DOHH2 (cell line): ENCODE measurements around the gene RNF19B.
A peak's percentile ranks its signal among the peaks of the same experiment; 100 is the strongest.

Source experiments
- H3F3A ChIP-seq: fragments of 200-600 bp; sonication (generic), shearing (Covaris generic); 2 replicates; pipeline ENCODE4 v1.6.0; 2016; ENCODE audit warnings: antibody characterized with exemption, mild to moderate bottlenecking; ENCODE audit not compliant: control insufficient read depth, insufficient read depth
- H3K27ac ChIP-seq: fragments of 200-600 bp; sonication (generic); 2 replicates; pipeline ENCODE4 v1.5.1; 2014; ENCODE audit warnings: low read depth, mild to moderate bottlenecking, low read length, moderate library complexity
- H3K27me3 ChIP-seq: fragments of 200-600 bp; sonication (generic); 2 replicates; pipeline ENCODE4 v1.6.1; 2014; ENCODE audit warnings: mild to moderate bottlenecking, low read length, mixed read lengths; ENCODE audit not compliant: control insufficient read depth
- H3K36me3 ChIP-seq: fragments of 200-600 bp; sonication (generic); 2 replicates; pipeline ENCODE4 v1.6.1; 2014; ENCODE audit warnings: mild to moderate bottlenecking, low read length, moderate library complexity, mixed read lengths; ENCODE audit not compliant: control insufficient read depth
- H3K4me1 ChIP-seq: fragments of 200-600 bp; sonication (generic); 2 replicates; pipeline ENCODE4 v1.6.1; 2014; ENCODE audit warnings: mild to moderate bottlenecking, low read length, mixed read lengths; ENCODE audit not compliant: control insufficient read depth
- H3K4me2 ChIP-seq: fragments of 200-600 bp; sonication (generic); 2 replicates; pipeline ENCODE4 v1.6.0; 2014; ENCODE audit warnings: mild to moderate bottlenecking, low read length, moderate library complexity
- H3K4me3 ChIP-seq: fragments of 200-600 bp; sonication (generic); 2 replicates; pipeline ENCODE4 v1.5.1; 2014; ENCODE audit warnings: mild to moderate bottlenecking, low read length, mixed read lengths
- H3K79me2 ChIP-seq: fragments of 200-600 bp; sonication (generic); 2 replicates; pipeline ENCODE4 v1.6.1; 2014; ENCODE audit warnings: mild to moderate bottlenecking, low read length, mixed read lengths; ENCODE audit not compliant: control insufficient read depth
- H3K9me2 ChIP-seq: fragments of 200-600 bp; sonication (generic); replicated peaks from 2 replicates; pipeline ENCODE4 v1.6.1; 2014; ENCODE audit warnings: mild to moderate bottlenecking, low read length, mixed read lengths; ENCODE audit not compliant: control insufficient read depth
- H3K9me3 ChIP-seq: fragments of 200-600 bp; sonication (generic); 2 replicates; pipeline ENCODE4 v1.6.1; 2014; ENCODE audit warnings: antibody characterized with exemption, low read length, mixed read lengths; ENCODE audit not compliant: control insufficient read depth, insufficient read depth
- H4K20me1 ChIP-seq: fragments of 200-600 bp; sonication (generic); 2 replicates; pipeline ENCODE4 v1.6.0; 2014; ENCODE audit warnings: low read depth, mild to moderate bottlenecking, antibody characterized with exemption, low read length, moderate library complexity; ENCODE audit not compliant: control insufficient read depth, insufficient read depth
- CTCF ChIP-seq: fragments of 200-600 bp; sonication (generic); IDR thresholded peaks from one replicate; pipeline ENCODE4 v1.5.1; 2014; ENCODE audit warnings: antibody characterized with exemption, mild to moderate bottlenecking, low read depth, low read length; ENCODE audit not compliant: poor library complexity, severe bottlenecking
- EZH2phosphoT487 ChIP-seq: fragments of 200-600 bp; sonication (generic); IDR thresholded peaks from 2 replicates; pipeline ENCODE4 v1.6.1; 2017; ENCODE audit warnings: borderline replicate concordance, mild to moderate bottlenecking, antibody characterized with exemption, low read length, moderate library complexity, mixed read lengths

The RNF19B gene

GRCh38 chr1:32904797-32905196 is 59.8 kb downstream of the RNF19B start:
- no peak overlapping the region for H3K4me2 ChIP-seq
- H4K20me1 ChIP-seq, result no peaks in the 10 kb centered on the region
- H3K79me2 ChIP-seq, result no peaks in the 10 kb centered on the region
- H3F3A ChIP-seq, result no peaks in the 10 kb centered on the region
- H3K36me3 ChIP-seq, result no peaks in the 10 kb centered on the region
- H3K27me3 ChIP-seq, result peaks cover 39% of the 10 kb centered on the region
- no peak overlapping the region for H3K4me3 ChIP-seq
- no peaks in the 10 kb centered on the region for H3K9me3 ChIP-seq
- TF ChIP-seq EZH2phosphoT487 (no peak), CTCF (no peak)
- peaks cover 8% of the 10 kb centered on the region for H3K4me1 ChIP-seq
- H3K27ac ChIP-seq, result no peak overlapping the region
- H3K9me2 ChIP-seq, result no peaks in the 10 kb centered on the region

GRCh38 chr1:32903991-32904785 is 60.4 kb downstream of the RNF19B start:
- no peak overlapping the region for H3K4me2 ChIP-seq
- H3K9me3 ChIP-seq, result no peaks in the 10 kb centered on the region
- H3K36me3 ChIP-seq, result no peaks in the 10 kb centered on the region
- peaks cover 8% of the 10 kb centered on the region for H3K4me1 ChIP-seq
- no peak overlapping the region for H3K4me3 ChIP-seq
- peaks cover 44% of the 10 kb centered on the region for H3K27me3 ChIP-seq
- H3K79me2 ChIP-seq, result no peaks in the 10 kb centered on the region
- no peak for TF ChIP-seq EZH2phosphoT487
- no peaks in the 10 kb centered on the region for H3F3A ChIP-seq
- no peaks in the 10 kb centered on the region for H4K20me1 ChIP-seq
- H3K27ac ChIP-seq, result no peak overlapping the region
- H3K9me2 ChIP-seq, result no peaks in the 10 kb centered on the region

- peaks cover 55% of the 10 kb centered on the region for H3K27me3 ChIP-seq
- no peak overlapping the region for H3K4me2 ChIP-seq
- no peaks in the 10 kb centered on the region for H3K79me2 ChIP-seq
- no peaks in the 10 kb centered on the region for H3K9me3 ChIP-seq
- H3K9me2 ChIP-seq, result no peaks in the 10 kb centered on the region
- peaks cover 8% of the 10 kb centered on the region for H3K4me1 ChIP-seq
- no peak overlapping the region for H3K27ac ChIP-seq
- H3K4me3 ChIP-seq, result no peak overlapping the region
- no peaks in the 10 kb centered on the region for H3K36me3 ChIP-seq
- H4K20me1 ChIP-seq, result no peaks in the 10 kb centered on the region
- no peak for TF ChIP-seq CTCF
- no peak for TF ChIP-seq EZH2phosphoT487
- no peaks in the 10 kb centered on the region for H3F3A ChIP-seq
These were observed 62.1 kb downstream of the RNF19B start for GRCh38 chr1:32902535-32902920.

- Histone ChIP-seq H3K27me3 (peaks cover 54% of the 10 kb centered on the region), H4K20me1 (no peaks in the 10 kb centered on the region), H3K9me3 (no peaks in the 10 kb centered on the region), H3K4me1 (peaks cover 8% of the 10 kb centered on the region), H3K27ac (no peak overlapping the region), H3K4me3 (peak overlapping the region; percentile 44; the same call in 1 of the 2 replicates), H3K9me2 (no peaks in the 10 kb centered on the region), H3F3A (no peaks in the 10 kb centered on the region), H3K4me2 (peak overlapping the region; percentile 51), H3K36me3 (no peaks in the 10 kb centered on the region), H3K79me2 (no peaks in the 10 kb centered on the region)
- no peak for TF ChIP-seq EZH2phosphoT487
- no peak for TF ChIP-seq CTCF
These were observed 62.6 kb downstream of the RNF19B start for GRCh38 chr1:32901823-32902534.
